Skin of body (tissue), 3 donors: ENCODE results near the gene KCNC4. TPM values are rescaled to one million over a fixed set of nuclear protein-coding genes. Genes with fewer than 3 reads are reported as not detected.

Source experiments
- DNase-seq: peaks from one replicate; lab custom pipeline; 2025; lab: John Stamatoyannopoulos, UW
- small RNA-seq: library from RNA; depleted of rRNA; stranded (forward); fragments of <200 nt; gene quantifications from one replicate; pipeline ENCODE3, GENCODE V24; 2014; ENCODE audit warnings: low replicate concordance
- total RNA-seq: library from RNA; depleted of rRNA; stranded (reverse); fragments of >200 nt; gene quantifications from one replicate; pipeline ENCODE4 v1.2.3, GENCODE V29; 2014

The KCNC4 gene
- total RNA-seq, 1 donor from 2014 or later: 1.5 TPM

- no peak for DNase-seq
Observed at GRCh38 chr1:110250749-110251148, 40.6 kb downstream of the KCNC4 start.

GRCh38 chr1:110253213-110253612 lies 43.1 kb downstream of the KCNC4 start:
- DNase-seq: no peak

- DNase-seq: no peak
Observed at GRCh38 chr1:110254604-110255391, 44.7 kb downstream of the KCNC4 start.

GRCh38 chr1:110255392-110255787 lies 45.3 kb downstream of the KCNC4 start:
- no peak for DNase-seq

GRCh38 chr1:110258734-110259133 lies 48.6 kb downstream of the KCNC4 start:
- DNase-seq: no peak

GRCh38 chr1:110259770-110260169 lies 49.7 kb downstream of the KCNC4 start:
- no peak for DNase-seq

Small RNA genes lying within 50 kb of the gene (small RNA-seq; reads per million reads assigned to genes)
- gene AL137790.1: not detected

Other genes with a start within 250 kb of the KCNC4 start
- 40.5 TPM for gene AHCYL1, start 225.5 kb upstream of the KCNC4 start, total RNA-seq
- 41.3 TPM for gene STRIP1, start 175.7 kb upstream of the KCNC4 start, total RNA-seq
- gene ALX3, start 139.6 kb upstream of the KCNC4 start, total RNA-seq: not detected
- 0.20 TPM for gene UBL4B, start 97.9 kb upstream of the KCNC4 start, total RNA-seq
- 0.79 TPM for gene SLC6A17, start 59.8 kb upstream of the KCNC4 start, total RNA-seq
- gene RBM15, start 129.1 kb downstream of the KCNC4 start, total RNA-seq: 33.9 TPM
- 3.1 TPM for gene SLC16A4, start 180.7 kb downstream of the KCNC4 start, total RNA-seq
- 41.3 TPM for gene LAMTOR5, start 197.4 kb downstream of the KCNC4 start, total RNA-seq
- gene PROK1, start 240.8 kb downstream of the KCNC4 start, total RNA-seq: not detected